ENCODE results near the gene FYN. TPM values are rescaled to one million over a fixed set of nuclear protein-coding genes. Genes with fewer than 3 reads are reported as not detected.
A peak's percentile ranks its signal among the peaks of the same experiment; 100 is the strongest.

Gene FYN
- total RNA-seq, 2 donors from 2014 or later: 273 to 443 TPM

- no peak for DNase-seq (ENCODE audit: low spot score)
- H3K36me3 Mint-ChIP-seq: peaks cover 26% of the 10 kb centered on the region
- H3K27me3 Mint-ChIP-seq: no peaks in the 10 kb centered on the region
- no peak for ATAC-seq
- H3K4me1 Mint-ChIP-seq (ENCODE audit: low read depth in 2 of 2): peaks cover 79 to 92% of the 10 kb centered on the region in 2 donors
- H3K27ac Mint-ChIP-seq: peak overlapping the region in 1 of 2 donors; percentile 90
- peak overlapping the region; percentile 26 for H3K4me3 Mint-ChIP-seq
- H3K9me3 Mint-ChIP-seq: no peaks in the 10 kb centered on the region
These were observed 138.9 kb downstream of the FYN start for GRCh38 chr6:111734068-111735061.

- peak overlapping the region in 1 of 2 donors; percentile 85 for H3K27ac Mint-ChIP-seq
- no peaks in the 10 kb centered on the region for H3K27me3 Mint-ChIP-seq
- peak overlapping the region; percentile 69 for H3K4me3 Mint-ChIP-seq
- DNase-seq (ENCODE audit: low spot score) (no peak), ATAC-seq (no peak)
- peaks cover 21% of the 10 kb centered on the region for H3K36me3 Mint-ChIP-seq
- H3K4me1 Mint-ChIP-seq (ENCODE audit: low read depth in 2 of 2): peaks cover 76 to 82% of the 10 kb centered on the region in 2 donors
- no peaks in the 10 kb centered on the region for H3K9me3 Mint-ChIP-seq
These were observed 140.9 kb downstream of the FYN start for GRCh38 chr6:111732390-111732789.

GRCh38 chr6:111731456-111732195 lies 141.6 kb downstream of the FYN start:
- peaks cover 75 to 82% of the 10 kb centered on the region in 2 donors for H3K4me1 Mint-ChIP-seq (ENCODE audit: low read depth in 2 of 2)
- ATAC-seq (peak; percentile 67 to 81), DNase-seq (ENCODE audit: low spot score) (peak; percentile 71)
- H3K4me3 Mint-ChIP-seq: peak overlapping the region; percentile 69
- peak overlapping the region in 1 of 2 donors; percentile 85 for H3K27ac Mint-ChIP-seq
- no peaks in the 10 kb centered on the region for H3K9me3 Mint-ChIP-seq
- peaks cover 23% of the 10 kb centered on the region for H3K36me3 Mint-ChIP-seq
- no peaks in the 10 kb centered on the region for H3K27me3 Mint-ChIP-seq

- Mint-ChIP-seq H3K4me1 (ENCODE audit: low read depth in 2 of 2) (peaks cover 73 to 83% of the 10 kb centered on the region in 2 donors), H3K4me3 (peak overlapping the region; percentile 69), H3K27ac (peak overlapping the region in 1 of 2 donors; percentile 85), H3K9me3 (no peaks in the 10 kb centered on the region), H3K36me3 (peaks cover 21% of the 10 kb centered on the region), H3K27me3 (no peaks in the 10 kb centered on the region)
- ATAC-seq (no peak), DNase-seq (ENCODE audit: low spot score) (no peak)
These were observed 142.4 kb downstream of the FYN start for GRCh38 chr6:111730864-111731263.

- H3K36me3 Mint-ChIP-seq: peaks cover 11% of the 10 kb centered on the region
- no peak for DNase-seq (ENCODE audit: low spot score)
- H3K4me3 Mint-ChIP-seq: no peak overlapping the region
- no peaks in the 10 kb centered on the region for H3K27me3 Mint-ChIP-seq
- H3K4me1 Mint-ChIP-seq (ENCODE audit: low read depth in 2 of 2): peaks cover 78 to 84% of the 10 kb centered on the region in 2 donors
- ATAC-seq: no peak
- no peaks in the 10 kb centered on the region for H3K9me3 Mint-ChIP-seq
- H3K27ac Mint-ChIP-seq: peak overlapping the region; percentile 85 to 95
These were observed 145.4 kb downstream of the FYN start for GRCh38 chr6:111727802-111728201.

- no peak for ATAC-seq
- Mint-ChIP-seq H3K27me3 (no peaks in the 10 kb centered on the region), H3K4me3 (no peak overlapping the region), H3K36me3 (peaks cover 11% of the 10 kb centered on the region), H3K9me3 (no peaks in the 10 kb centered on the region), H3K27ac (peak overlapping the region; percentile 85 to 95), H3K4me1 (ENCODE audit: low read depth in 2 of 2) (peaks cover 79 to 91% of the 10 kb centered on the region in 2 donors)
- no peak for DNase-seq (ENCODE audit: low spot score)
These were observed 146.2 kb downstream of the FYN start for GRCh38 chr6:111727041-111727440.

- peaks cover 77 to 92% of the 10 kb centered on the region in 2 donors for H3K4me1 Mint-ChIP-seq (ENCODE audit: low read depth in 2 of 2)
- H3K4me3 Mint-ChIP-seq: peak overlapping the region; percentile 71
- no peaks in the 10 kb centered on the region for H3K9me3 Mint-ChIP-seq
- ATAC-seq (no peak), DNase-seq (ENCODE audit: low spot score) (no peak)
- no peaks in the 10 kb centered on the region for H3K27me3 Mint-ChIP-seq
- peak overlapping the region; percentile 85 to 95 for H3K27ac Mint-ChIP-seq
- peaks cover 16% of the 10 kb centered on the region for H3K36me3 Mint-ChIP-seq
These were observed 147.7 kb downstream of the FYN start for GRCh38 chr6:111725446-111726112.

- no peak for DNase-seq (ENCODE audit: low spot score)
- peaks cover 13% of the 10 kb centered on the region for H3K36me3 Mint-ChIP-seq
These were observed 148.7 kb downstream of the FYN start for GRCh38 chr6:111724505-111724904.

GRCh38 chr6:111724039-111724438 lies 149.2 kb downstream of the FYN start:
- DNase-seq (ENCODE audit: low spot score) (no peak), ATAC-seq (peak; percentile 7 to 11)
- Mint-ChIP-seq H3K4me3 (peak overlapping the region; percentile 71), H3K36me3 (peaks cover 14% of the 10 kb centered on the region), H3K27me3 (no peaks in the 10 kb centered on the region), H3K4me1 (ENCODE audit: low read depth in 2 of 2) (peaks cover 80 to 81% of the 10 kb centered on the region in 2 donors), H3K27ac (peak overlapping the region; percentile 85 to 95), H3K9me3 (no peaks in the 10 kb centered on the region)

More at GRCh38 chr6:111724505-111724904, 148.7 kb downstream of the FYN start:
- peak; percentile 39 to 49 for ATAC-seq
- Mint-ChIP-seq H3K4me1 (ENCODE audit: low read depth in 2 of 2) (peaks cover 77 to 86% of the 10 kb centered on the region in 2 donors), H3K27ac (peak overlapping the region; percentile 85 to 95), H3K27me3 (no peaks in the 10 kb centered on the region), H3K9me3 (no peaks in the 10 kb centered on the region), H3K4me3 (peak overlapping the region; percentile 71)

GRCh38 chr6:111723412-111723970 lies 149.8 kb downstream of the FYN start:
- Mint-ChIP-seq H3K27me3 (no peaks in the 10 kb centered on the region), H3K9me3 (no peaks in the 10 kb centered on the region), H3K36me3 (peaks cover 17% of the 10 kb centered on the region), H3K4me1 (ENCODE audit: low read depth in 2 of 2) (peaks cover 79 to 82% of the 10 kb centered on the region in 2 donors), H3K27ac (peak overlapping the region; percentile 85 to 99), H3K4me3 (no peak overlapping the region)
- ATAC-seq (no peak), DNase-seq (ENCODE audit: low spot score) (no peak)

GRCh38 chr6:111722179-111722731 lies 151.0 kb downstream of the FYN start:
- Mint-ChIP-seq H3K9me3 (no peaks in the 10 kb centered on the region), H3K27me3 (no peaks in the 10 kb centered on the region), H3K27ac (peak overlapping the region; percentile 94 to 99), H3K36me3 (peaks cover 15% of the 10 kb centered on the region), H3K4me3 (peak overlapping the region; percentile 30), H3K4me1 (ENCODE audit: low read depth in 2 of 2) (peaks cover 66 to 78% of the 10 kb centered on the region in 2 donors)
- ATAC-seq: peak in 1 of 2 donors; percentile 68
- no peak for DNase-seq (ENCODE audit: low spot score)

GRCh38 chr6:111721753-111722154 lies 151.5 kb downstream of the FYN start:
- no peaks in the 10 kb centered on the region for H3K27me3 Mint-ChIP-seq
- peaks cover 10% of the 10 kb centered on the region for H3K36me3 Mint-ChIP-seq
- H3K27ac Mint-ChIP-seq: peak overlapping the region; percentile 94 to 99
- H3K4me1 Mint-ChIP-seq (ENCODE audit: low read depth in 2 of 2): peaks cover 61 to 73% of the 10 kb centered on the region in 2 donors
- DNase-seq (ENCODE audit: low spot score): no peak
- peak; percentile 18 to 37 for ATAC-seq
- H3K4me3 Mint-ChIP-seq: peak overlapping the region; percentile 30
- H3K9me3 Mint-ChIP-seq: no peaks in the 10 kb centered on the region
